Body of pancreas (tissue), 4 donors: Measurements from ENCODE around the gene CBFA2T3. TPM values are rescaled to one million over a fixed set of nuclear protein-coding genes. Genes with fewer than 3 reads are reported as not detected.

ENCODE experiments used
- ATAC-seq: fragments of 150-250 bp; one replicate; pipeline ENCODE4 v1.9.1; 2016
- DNase-seq, 4 donors: peaks; one replicate each; pipeline ENCODE4 v3.0.0-alpha.2; 2019
- H3K27ac ChIP-seq, 4 donors: fragments of 200-600 bp; sonication (generic); 1 replicate in 3 of 4; 2 replicates in 1 of 4; pipeline versions ENCODE4 v1.5.1 to v1.6.1; 2016 to 2019; ENCODE audit warnings: mild to moderate bottlenecking in 1 of 4, mixed read lengths in 1 of 4, moderate library complexity in 1 of 4
- H3K27me3 ChIP-seq, 2 donors: fragments of 200-600 bp; sonication (generic); one replicate each; pipeline ENCODE4 v1.6.0; 2016; ENCODE audit warnings: mild to moderate bottlenecking in 1 of 2
- H3K36me3 ChIP-seq, 2 donors: fragments of 200-600 bp; sonication (generic); replicated peaks in 1 of 2; 2 replicates each; pipeline ENCODE4 v1.5.1; 2016; ENCODE audit warnings: low read depth in 2 of 2; ENCODE audit not compliant: insufficient read depth in 1 of 2
- H3K4me1 ChIP-seq: fragments of 200-600 bp; sonication (generic); one replicate; pipeline ENCODE4 v1.6.0; 2016
- H3K4me3 ChIP-seq, 2 donors: fragments of 200-600 bp; sonication (generic); 1 replicate in 1 of 2; 2 replicates in 1 of 2; pipeline ENCODE4 v1.5.1; 2016 to 2019
- H3K9me3 ChIP-seq, 3 donors: fragments of 200-600 bp; sonication (generic); 1 replicate in 2 of 3; 2 replicates in 1 of 3; pipeline ENCODE4 v1.5.1; 2016
- CTCF ChIP-seq, 7 experiments: fragments of 450-650 bp in 4 of 7; fragments of 200-600 bp in 3 of 7; sonication (generic) in 3 of 7; IDR thresholded peaks; one replicate each; pipeline ENCODE4 v1.5.1; 2016 to 2019; ENCODE audit warnings: antibody characterized with exemption in 7 of 7
- POLR2A ChIP-seq, 3 donors: fragments of 450-650 bp; IDR thresholded peaks; one replicate each; pipeline ENCODE4 v1.6.1; 2016; ENCODE audit warnings: antibody characterized with exemption in 3 of 3, mild to moderate bottlenecking in 2 of 3
- WGBS, 2 donors: methylation state at CpG; one replicate each; pipeline ENCODE4 v1.1.5; 2017; 5-methylcytosine and 5-hydroxymethylcytosine counted together
- intact Hi-C: fragments of 100-400 bp; cut with DNase I; formaldehyde crosslinking; loops from one replicate; pipeline ENCODE4 v1.15.1; 2023
- total RNA-seq, 2 donors: library from RNA; depleted of rRNA; stranded (reverse); fragments of >200 nt; gene quantifications; one replicate each; pipeline ENCODE4 v1.1.0, GENCODE V29; 2016

Gene CBFA2T3
- total RNA-seq, 2 donors from 2014 or later, result 7.8 to 16.2 TPM

GRCh38 chr16:88885693-88886280, 91.2 kb downstream of the CBFA2T3 start:
- DNase-seq (no peak), ATAC-seq (no peak)
- no peaks in the 10 kb centered on the region for H3K36me3 ChIP-seq
- intact Hi-C loops, result no loop called here
- no peaks in the 10 kb centered on the region for H3K4me1 ChIP-seq
- no peaks in the 10 kb centered on the region for H3K9me3 ChIP-seq
- no peak overlapping the region for H3K27ac ChIP-seq
- H3K27me3 ChIP-seq, result no peaks in the 10 kb centered on the region
- no peak overlapping the region for H3K4me3 ChIP-seq
- 88 to 92% methylated on average over 16 to 21 of the region's 28 CpGs for WGBS, 2 donors
- TF ChIP-seq POLR2A (IDR thresholded peaks at IDR 0.05) (no peak), CTCF (IDR thresholded peaks at IDR 0.05) (no peak)

DNA sequence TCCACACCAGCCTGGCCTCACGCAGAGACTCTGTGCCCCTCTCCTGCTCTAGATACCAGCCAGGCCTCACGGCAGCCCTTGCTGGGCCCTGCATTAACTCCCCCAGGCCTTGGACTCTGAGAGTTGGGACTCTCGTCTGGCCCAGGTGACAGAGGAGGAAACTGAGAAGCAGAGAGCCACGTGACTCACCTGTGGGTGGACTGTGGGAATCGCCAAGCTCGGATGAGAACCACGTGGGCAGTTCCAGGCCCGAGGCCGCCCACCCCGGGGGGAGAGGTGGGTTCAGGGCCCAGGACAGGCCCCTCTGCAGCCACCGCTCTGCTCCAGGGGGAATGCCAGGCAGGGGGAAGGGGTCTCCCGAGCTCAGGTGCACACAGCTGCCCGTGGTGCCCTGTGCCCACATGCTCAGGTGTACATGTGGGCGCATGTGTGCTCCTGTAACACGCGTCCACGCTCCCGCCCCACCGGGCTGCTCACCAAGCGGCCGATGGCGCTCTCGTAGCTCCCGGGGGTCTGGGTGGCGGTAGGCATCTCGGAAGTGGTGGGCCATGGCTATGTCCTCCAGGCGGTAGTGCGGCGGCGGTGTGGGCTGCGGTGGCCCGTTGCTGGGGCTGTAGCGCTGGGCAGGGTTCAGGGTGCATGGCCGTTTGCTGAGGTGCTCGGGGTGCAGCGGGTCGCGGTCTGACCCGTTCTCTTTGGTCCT, 92.3 kb downstream of the CBFA2T3 start:
- DNase-seq (no peak), ATAC-seq (no peak)
- H3K36me3 ChIP-seq, result no peaks in the 10 kb centered on the region
- intact Hi-C loops, result no loop called here
- 92% methylated on average over 27 to 39 of the region's 39 CpGs for WGBS, 2 donors
- no peaks in the 10 kb centered on the region for H3K27me3 ChIP-seq
- H3K9me3 ChIP-seq, result no peaks in the 10 kb centered on the region
- H3K4me1 ChIP-seq, result no peaks in the 10 kb centered on the region
- TF ChIP-seq CTCF (IDR thresholded peaks at IDR 0.05), result no peak
- no peak for TF ChIP-seq POLR2A (IDR thresholded peaks at IDR 0.05)
- H3K4me3 ChIP-seq, result no peak overlapping the region
- H3K27ac ChIP-seq, result no peak overlapping the region

- H3K4me1 ChIP-seq, result no peaks in the 10 kb centered on the region
- 91 to 100% methylated on average over 1 to 7 of the region's 11 CpGs for WGBS, 2 donors
- no peaks in the 10 kb centered on the region for H3K27me3 ChIP-seq
- TF ChIP-seq CTCF (IDR thresholded peaks at IDR 0.05), result no peak
- TF ChIP-seq POLR2A (IDR thresholded peaks at IDR 0.05), result no peak
- intact Hi-C loops, result no loop called here
- H3K9me3 ChIP-seq, result no peaks in the 10 kb centered on the region
- H3K4me3 ChIP-seq, result no peak overlapping the region
- peaks cover 2 to 4% of the 10 kb centered on the region in 2 donors for H3K36me3 ChIP-seq
- no peak overlapping the region for H3K27ac ChIP-seq
- no peak for DNase-seq
- ATAC-seq, result no peak
Observed at GRCh38 chr16:88883946-88884345, 93.1 kb downstream of the CBFA2T3 start.

DNA sequence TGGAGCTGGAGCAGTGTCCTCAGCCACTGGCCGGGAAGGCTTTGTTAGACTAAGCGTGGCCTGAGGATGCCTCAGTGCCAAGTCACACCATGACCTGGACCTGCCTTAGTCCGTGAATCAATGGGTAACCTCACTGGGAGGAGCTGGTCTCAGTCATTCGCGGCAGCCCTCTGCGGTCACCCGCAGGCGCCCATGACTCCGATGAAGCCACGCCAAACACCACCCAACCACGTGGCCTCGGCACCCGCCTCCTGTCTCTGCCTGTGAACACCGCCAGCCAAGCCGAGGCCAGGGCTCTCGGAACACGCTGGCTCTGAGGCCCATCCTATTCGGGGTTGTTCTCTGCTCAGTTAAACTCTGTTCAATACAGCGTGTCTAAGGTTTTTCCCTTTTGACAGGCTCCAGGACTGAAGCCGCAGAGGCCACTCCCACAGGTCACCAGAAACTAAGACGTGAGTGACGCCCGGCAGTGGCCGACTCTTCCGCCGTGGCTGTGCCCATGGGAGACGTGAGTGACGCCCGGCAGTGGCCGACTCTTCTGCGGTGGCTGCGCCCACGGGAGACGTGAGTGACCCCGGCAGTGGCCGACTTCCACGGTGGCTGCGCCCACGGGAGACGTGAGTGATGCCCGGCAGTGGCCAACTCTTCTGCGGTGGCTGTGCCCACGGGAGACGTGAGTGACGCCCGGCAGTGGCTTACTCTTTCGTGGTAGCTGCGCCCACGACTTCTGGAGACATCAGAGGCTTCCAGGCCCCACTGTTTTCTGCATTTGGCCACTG, 93.7 kb downstream of the CBFA2T3 start:
- ATAC-seq (no peak), DNase-seq (no peak)
- Histone ChIP-seq H3K4me3 (no peak overlapping the region), H3K36me3 (peaks cover 4% of the 10 kb centered on the region in 2 donors), H3K27ac (no peak overlapping the region), H3K9me3 (no peaks in the 10 kb centered on the region), H3K27me3 (no peaks in the 10 kb centered on the region), H3K4me1 (no peaks in the 10 kb centered on the region)
- intact Hi-C loops, result no loop called here
- WGBS, 2 donors, result 93 to 94% methylated on average over 24 to 49 of the region's 49 CpGs
- TF ChIP-seq POLR2A (IDR thresholded peaks at IDR 0.05) (no peak), CTCF (IDR thresholded peaks at IDR 0.05) (no peak)
